Neural cell (in vitro differentiated cells): ENCODE data around the gene RFX2. TPM values are rescaled to one million over a fixed set of nuclear protein-coding genes. Genes with fewer than 3 reads are reported as not detected.

Experiments
- H2AFZ ChIP-seq: fragments of 200-600, 300-800 bp; sonication (generic), shearing (Covaris generic); 2 replicates; pipeline ENCODE4 v1.6.0; 2014; ENCODE audit warnings: low read depth, mild to moderate bottlenecking, antibody characterized with exemption, low read length, moderate library complexity
- H3F3A ChIP-seq: fragments of 200-600 bp; shearing (Covaris generic); 2 replicates; pipeline ENCODE4 v1.6.1; 2016; ENCODE audit warnings: mild to moderate bottlenecking, moderate library complexity, mixed read lengths, antibody characterized with exemption, low read length; ENCODE audit not compliant: insufficient read depth, poor library complexity, severe bottlenecking
- H3K27ac ChIP-seq: fragments of 200-600, 300-800 bp; sonication (generic), shearing (Covaris generic); 2 replicates; pipeline ENCODE4 v1.5.1; 2014; ENCODE audit warnings: mild to moderate bottlenecking, low read length, moderate library complexity
- H3K27me3 ChIP-seq: fragments of 300-800, 200-600 bp; sonication (generic), shearing (Covaris generic); 2 replicates; pipeline ENCODE4 v1.6.0; 2014; ENCODE audit warnings: mild to moderate bottlenecking, low read depth, low read length, moderate library complexity; ENCODE audit not compliant: insufficient read depth
- H3K36me3 ChIP-seq: fragments of 300-800, 200-600 bp; sonication (generic), shearing (Covaris generic); 2 replicates; pipeline ENCODE4 v1.5.1; 2014; ENCODE audit warnings: mild to moderate bottlenecking, antibody characterized with exemption, low read length, moderate library complexity; ENCODE audit not compliant: insufficient read depth
- H3K4me2 ChIP-seq: fragments of 300-800, 200-600 bp; sonication (generic), shearing (Covaris generic); 2 replicates; pipeline ENCODE4 v1.6.0; 2014; ENCODE audit warnings: mild to moderate bottlenecking, low read length
- H3K4me3 ChIP-seq: fragments of 300-800, 200-600 bp; sonication (generic), shearing (Covaris generic); 2 replicates; pipeline ENCODE4 v1.5.1; 2014; ENCODE audit warnings: mild to moderate bottlenecking, low read length, moderate library complexity
- H3K79me2 ChIP-seq: fragments of 200-600 bp; shearing (Covaris generic); replicated peaks from 2 replicates; pipeline ENCODE4 v1.6.0; 2014; ENCODE audit warnings: mild to moderate bottlenecking, low read length, moderate library complexity; ENCODE audit not compliant: insufficient read depth
- H3K9ac ChIP-seq: fragments of 300-800, 200-600 bp; sonication (generic), shearing (Covaris generic); 2 replicates; pipeline ENCODE4 v1.6.1; 2016; ENCODE audit warnings: mild to moderate bottlenecking, low read length, mixed read lengths
- H3K9me2 ChIP-seq: fragments of 200-600 bp; shearing (Covaris generic); 2 replicates; pipeline ENCODE4 v1.6.1; 2016; ENCODE audit warnings: mild to moderate bottlenecking, low read length, mixed read lengths; ENCODE audit not compliant: insufficient read depth
- H3K9me3 ChIP-seq: fragments of 200-600, 300-800 bp; sonication (generic), shearing (Covaris generic); 2 replicates; pipeline ENCODE4 v1.6.1; 2016; ENCODE audit warnings: mild to moderate bottlenecking, mixed run types, low read length, moderate library complexity, mixed read lengths
- H4K20me1 ChIP-seq: fragments of 200-600 bp; shearing (Covaris generic); 2 replicates; pipeline ENCODE4 v1.6.1; 2016; ENCODE audit warnings: mild to moderate bottlenecking, mixed run types; ENCODE audit not compliant: insufficient read depth
- CTCF ChIP-seq: fragments of 450-650 bp; IDR thresholded peaks from 2 replicates; pipeline ENCODE4 v1.5.1; 2014; ENCODE audit warnings: antibody characterized with exemption, mild to moderate bottlenecking, moderate library complexity; ENCODE audit not compliant: poor library complexity, severe bottlenecking
- EP300 ChIP-seq: fragments of 450-650 bp; conservative IDR thresholded peaks from 2 replicates; pipeline ENCODE4 v1.6.1; 2014; ENCODE audit warnings: antibody characterized with exemption, mild to moderate bottlenecking, moderate library complexity; ENCODE audit not compliant: poor library complexity, severe bottlenecking
- EZH2 ChIP-seq: fragments of 200-600, 300-800 bp; shearing (Covaris generic), sonication (generic); IDR thresholded peaks from 2 replicates; pipeline ENCODE4 v1.6.1; 2014; ENCODE audit warnings: antibody characterized with exemption, low read length, borderline replicate concordance, mild to moderate bottlenecking; ENCODE audit not compliant: insufficient read depth, poor library complexity, severe bottlenecking
- MXI1 ChIP-seq: fragments of 450-650 bp; conservative IDR thresholded peaks from 2 replicates; pipeline ENCODE4 v1.6.1; 2014; ENCODE audit warnings: antibody characterized with exemption, mild to moderate bottlenecking; ENCODE audit not compliant: poor library complexity, severe bottlenecking
- POLR2AphosphoS5 ChIP-seq: IDR thresholded peaks from 2 replicates; pipeline ENCODE4 v1.6.1; 2012
- RAD21 ChIP-seq: fragments of 450-650 bp; conservative IDR thresholded peaks from 2 replicates; pipeline ENCODE4 v1.6.1; 2014; ENCODE audit warnings: antibody characterized with exemption, mild to moderate bottlenecking, moderate library complexity
- REST ChIP-seq: IDR thresholded peaks from 2 replicates; pipeline ENCODE4 v1.6.1; 2012; ENCODE audit warnings: borderline replicate concordance
- SMC3 ChIP-seq: fragments of 450-650 bp; conservative IDR thresholded peaks from 2 replicates; pipeline ENCODE4 v1.6.1; 2014; ENCODE audit warnings: antibody characterized with exemption, mild to moderate bottlenecking, moderate library complexity; ENCODE audit not compliant: poor library complexity
- TAF1 ChIP-seq: IDR thresholded peaks from 2 replicates; pipeline ENCODE4 v1.6.1; 2012; ENCODE audit warnings: low read depth
- polyA plus RNA-seq: library from polyadenylated mRNA; depleted of rRNA; stranded (reverse); fragments of >200 nt; gene quantifications from 2 replicates; pipeline ENCODE4 v1.2.3, GENCODE V29; 2014

The RFX2 gene
- polyA plus RNA-seq, 1 donor from 2014 or later = 0.69 TPM

- TF ChIP-seq CTCF = no peak
- TF ChIP-seq TAF1 = no peak
Measured at GRCh38 chr19:6059988-6060599, 50.2 kb downstream of the RFX2 start (continued).

GRCh38 chr19:6059396-6059947, 50.8 kb downstream of the RFX2 start:
- Histone ChIP-seq H3K9me3 (no peaks in the 10 kb centered on the region), H3K4me2 (no peak overlapping the region), H3K36me3 (no peaks in the 10 kb centered on the region), H3K27ac (no peak overlapping the region), H4K20me1 (no peaks in the 10 kb centered on the region), H3K79me2 (no peaks in the 10 kb centered on the region), H3K9me2 (no peaks in the 10 kb centered on the region), H3K4me3 (no peak overlapping the region), H3K27me3 (no peaks in the 10 kb centered on the region), H3K9ac (no peak overlapping the region), H3F3A (no peaks in the 10 kb centered on the region), H2AFZ (no peak overlapping the region)
- no peak for TF ChIP-seq CTCF
- TF ChIP-seq POLR2AphosphoS5 = no peak
- no peak for TF ChIP-seq TAF1
- TF ChIP-seq REST = no peak
- no peak for TF ChIP-seq EZH2
- TF ChIP-seq SMC3 = no peak
- no peak for TF ChIP-seq RAD21
- no peak for TF ChIP-seq EP300
- TF ChIP-seq MXI1 = no peak
